ENCODE measurements around the gene INCENP.

DNA sequence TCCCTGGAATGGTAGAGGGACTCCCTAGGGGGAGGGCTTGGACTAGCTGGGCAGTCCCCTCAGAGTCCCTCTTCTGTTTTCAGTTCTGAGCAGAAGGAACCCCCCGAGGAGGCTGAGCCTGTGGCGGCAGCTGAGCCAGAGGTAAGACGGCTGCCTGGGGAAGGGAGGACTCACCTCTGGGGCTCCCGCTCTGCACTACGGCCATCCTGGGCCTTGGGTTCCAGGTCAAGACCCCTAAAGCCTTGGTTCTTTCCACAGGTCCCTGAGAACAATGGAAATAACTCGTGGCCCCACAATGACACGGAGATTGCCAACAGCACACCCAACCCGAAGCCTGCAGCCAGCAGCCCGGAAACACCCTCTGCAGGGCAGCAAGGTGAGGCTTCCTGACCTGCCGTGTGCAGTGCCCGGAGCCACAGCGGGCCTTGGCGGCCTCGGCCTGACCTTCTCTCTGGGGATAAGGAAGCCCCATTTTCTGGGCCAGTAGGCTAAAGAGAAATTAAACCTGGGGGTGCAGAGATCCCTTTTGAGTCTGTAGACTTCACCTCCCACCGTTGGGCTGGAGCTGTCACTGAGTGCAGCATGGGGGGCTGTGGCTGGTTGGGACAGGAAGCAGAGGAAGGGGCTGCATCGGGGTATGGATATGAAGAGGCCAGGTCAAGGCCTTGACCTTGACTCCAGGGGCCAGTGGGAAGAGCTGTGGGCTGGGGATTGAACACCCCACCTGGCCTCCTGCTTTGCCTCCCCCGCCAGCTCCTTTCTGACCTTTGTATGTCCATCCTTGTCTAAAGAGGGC is 15.0 kb downstream of the INCENP start:
- TF ChIP-seq ZNF302 (CRISPR knock-in tag; IDR thresholded peaks at IDR 0.05) (no peak), BHLHE40 (IDR thresholded peaks at IDR 0.05; ENCODE audit: low read depth, low read length) (no peak), POLR2A (IDR thresholded peaks at IDR 0.05; ENCODE audit: low read length) (no peak), MYC (IDR thresholded peaks at IDR 0.05; ENCODE audit: borderline replicate concordance, low read length) (no peak), ESRRA (IDR thresholded peaks at IDR 0.05; ENCODE audit: borderline replicate concordance, low read length) (no peak)
- TF ChIP-seq, protein P1, sequence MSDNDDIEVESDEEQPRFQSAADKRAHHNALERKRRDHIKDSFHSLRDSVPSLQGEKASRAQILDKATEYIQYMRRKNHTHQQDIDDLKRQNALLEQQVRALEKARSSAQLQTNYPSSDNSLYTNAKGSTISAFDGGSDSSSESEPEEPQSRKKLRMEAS (IDR thresholded peaks at IDR 0.05): no peak
- TF ChIP-seq, protein P2, sequence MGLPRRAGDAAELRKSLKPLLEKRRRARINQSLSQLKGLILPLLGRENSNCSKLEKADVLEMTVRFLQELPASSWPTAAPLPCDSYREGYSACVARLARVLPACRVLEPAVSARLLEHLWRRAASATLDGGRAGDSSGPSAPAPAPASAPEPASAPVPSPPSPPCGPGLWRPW (IDR thresholded peaks at IDR 0.05): no peak
- TF ChIP-seq, protein P3, sequence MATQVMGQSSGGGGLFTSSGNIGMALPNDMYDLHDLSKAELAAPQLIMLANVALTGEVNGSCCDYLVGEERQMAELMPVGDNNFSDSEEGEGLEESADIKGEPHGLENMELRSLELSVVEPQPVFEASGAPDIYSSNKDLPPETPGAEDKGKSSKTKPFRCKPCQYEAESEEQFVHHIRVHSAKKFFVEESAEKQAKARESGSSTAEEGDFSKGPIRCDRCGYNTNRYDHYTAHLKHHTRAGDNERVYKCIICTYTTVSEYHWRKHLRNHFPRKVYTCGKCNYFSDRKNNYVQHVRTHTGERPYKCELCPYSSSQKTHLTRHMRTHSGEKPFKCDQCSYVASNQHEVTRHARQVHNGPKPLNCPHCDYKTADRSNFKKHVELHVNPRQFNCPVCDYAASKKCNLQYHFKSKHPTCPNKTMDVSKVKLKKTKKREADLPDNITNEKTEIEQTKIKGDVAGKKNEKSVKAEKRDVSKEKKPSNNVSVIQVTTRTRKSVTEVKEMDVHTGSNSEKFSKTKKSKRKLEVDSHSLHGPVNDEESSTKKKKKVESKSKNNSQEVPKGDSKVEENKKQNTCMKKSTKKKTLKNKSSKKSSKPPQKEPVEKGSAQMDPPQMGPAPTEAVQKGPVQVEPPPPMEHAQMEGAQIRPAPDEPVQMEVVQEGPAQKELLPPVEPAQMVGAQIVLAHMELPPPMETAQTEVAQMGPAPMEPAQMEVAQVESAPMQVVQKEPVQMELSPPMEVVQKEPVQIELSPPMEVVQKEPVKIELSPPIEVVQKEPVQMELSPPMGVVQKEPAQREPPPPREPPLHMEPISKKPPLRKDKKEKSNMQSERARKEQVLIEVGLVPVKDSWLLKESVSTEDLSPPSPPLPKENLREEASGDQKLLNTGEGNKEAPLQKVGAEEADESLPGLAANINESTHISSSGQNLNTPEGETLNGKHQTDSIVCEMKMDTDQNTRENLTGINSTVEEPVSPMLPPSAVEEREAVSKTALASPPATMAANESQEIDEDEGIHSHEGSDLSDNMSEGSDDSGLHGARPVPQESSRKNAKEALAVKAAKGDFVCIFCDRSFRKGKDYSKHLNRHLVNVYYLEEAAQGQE (IDR thresholded peaks at IDR 0.05): no peak
- TF ChIP-seq, protein P4, sequence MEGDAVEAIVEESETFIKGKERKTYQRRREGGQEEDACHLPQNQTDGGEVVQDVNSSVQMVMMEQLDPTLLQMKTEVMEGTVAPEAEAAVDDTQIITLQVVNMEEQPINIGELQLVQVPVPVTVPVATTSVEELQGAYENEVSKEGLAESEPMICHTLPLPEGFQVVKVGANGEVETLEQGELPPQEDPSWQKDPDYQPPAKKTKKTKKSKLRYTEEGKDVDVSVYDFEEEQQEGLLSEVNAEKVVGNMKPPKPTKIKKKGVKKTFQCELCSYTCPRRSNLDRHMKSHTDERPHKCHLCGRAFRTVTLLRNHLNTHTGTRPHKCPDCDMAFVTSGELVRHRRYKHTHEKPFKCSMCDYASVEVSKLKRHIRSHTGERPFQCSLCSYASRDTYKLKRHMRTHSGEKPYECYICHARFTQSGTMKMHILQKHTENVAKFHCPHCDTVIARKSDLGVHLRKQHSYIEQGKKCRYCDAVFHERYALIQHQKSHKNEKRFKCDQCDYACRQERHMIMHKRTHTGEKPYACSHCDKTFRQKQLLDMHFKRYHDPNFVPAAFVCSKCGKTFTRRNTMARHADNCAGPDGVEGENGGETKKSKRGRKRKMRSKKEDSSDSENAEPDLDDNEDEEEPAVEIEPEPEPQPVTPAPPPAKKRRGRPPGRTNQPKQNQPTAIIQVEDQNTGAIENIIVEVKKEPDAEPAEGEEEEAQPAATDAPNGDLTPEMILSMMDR (IDR thresholded peaks at IDR 0.05): no peak
- TF ChIP-seq, protein P5, sequence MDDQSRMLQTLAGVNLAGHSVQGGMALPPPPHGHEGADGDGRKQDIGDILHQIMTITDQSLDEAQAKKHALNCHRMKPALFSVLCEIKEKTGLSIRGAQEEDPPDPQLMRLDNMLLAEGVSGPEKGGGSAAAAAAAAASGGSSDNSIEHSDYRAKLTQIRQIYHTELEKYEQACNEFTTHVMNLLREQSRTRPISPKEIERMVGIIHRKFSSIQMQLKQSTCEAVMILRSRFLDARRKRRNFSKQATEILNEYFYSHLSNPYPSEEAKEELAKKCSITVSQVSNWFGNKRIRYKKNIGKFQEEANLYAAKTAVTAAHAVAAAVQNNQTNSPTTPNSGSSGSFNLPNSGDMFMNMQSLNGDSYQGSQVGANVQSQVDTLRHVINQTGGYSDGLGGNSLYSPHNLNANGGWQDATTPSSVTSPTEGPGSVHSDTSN (IDR thresholded peaks at IDR 0.05): no peak
